Measurements from ENCODE around the gene FAM110D. TPM values are rescaled to one million over a fixed set of nuclear protein-coding genes. Genes with fewer than 3 reads are reported as not detected.

FAM110D gene
- total RNA-seq: 1 to 10 TPM in 3 of 4 donors, under 1 TPM in 1; 0.57 to 9.1 (median 3.2) TPM

DNA sequence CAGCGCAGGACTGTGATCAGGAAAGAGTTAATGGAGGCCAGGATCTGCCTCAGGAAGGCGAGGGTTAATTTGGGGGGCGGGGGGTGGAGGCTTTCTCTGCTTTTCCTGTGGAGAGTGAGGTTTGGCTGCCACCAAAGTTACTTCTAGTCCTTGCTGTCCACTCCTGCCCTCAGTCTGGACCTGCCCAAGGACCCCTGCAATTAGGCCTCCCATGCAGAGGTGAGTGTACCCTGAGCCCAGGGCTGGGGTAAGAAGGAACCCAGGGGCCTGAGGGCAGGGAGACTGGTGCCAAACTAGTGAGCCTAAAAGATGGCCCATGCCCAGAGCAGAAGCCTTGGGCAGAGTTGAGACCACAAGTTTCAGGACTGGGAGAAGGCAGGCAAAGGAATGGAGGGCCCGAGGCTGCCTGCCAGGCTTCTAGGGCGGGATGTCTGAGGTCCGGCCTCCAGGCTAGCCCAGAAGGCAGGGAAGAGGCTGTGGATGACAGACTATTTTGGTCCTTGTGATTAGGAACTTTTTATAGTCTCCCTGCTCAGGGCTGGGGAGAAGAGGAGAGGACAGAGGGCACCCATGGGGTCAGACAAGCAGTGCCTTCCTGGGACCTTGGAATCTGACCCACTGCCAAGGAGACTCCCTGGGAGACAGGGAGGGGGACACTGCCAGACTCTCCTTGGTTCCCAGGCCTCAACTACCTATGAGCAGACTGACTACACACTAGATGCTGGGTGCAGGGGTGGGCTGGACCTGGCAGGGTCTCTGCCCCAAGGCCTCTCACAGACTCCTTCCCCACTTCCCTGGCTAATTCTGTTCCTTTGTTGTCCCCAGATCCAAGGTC, at the start of gene FAM110D:
Gene FAM110D, plus strand, starts transcription at position 172 of the 835 bp plus-strand sequence. CDS start 2,213 bp downstream, outside the sequence.
- 31 to 35% methylated on average over 6 of the region's 6 CpGs for WGBS, 2 donors
- DNase-seq (ENCODE audit: low spot score in 2 of 2): no peak
- TF ChIP-seq, protein P1, sequence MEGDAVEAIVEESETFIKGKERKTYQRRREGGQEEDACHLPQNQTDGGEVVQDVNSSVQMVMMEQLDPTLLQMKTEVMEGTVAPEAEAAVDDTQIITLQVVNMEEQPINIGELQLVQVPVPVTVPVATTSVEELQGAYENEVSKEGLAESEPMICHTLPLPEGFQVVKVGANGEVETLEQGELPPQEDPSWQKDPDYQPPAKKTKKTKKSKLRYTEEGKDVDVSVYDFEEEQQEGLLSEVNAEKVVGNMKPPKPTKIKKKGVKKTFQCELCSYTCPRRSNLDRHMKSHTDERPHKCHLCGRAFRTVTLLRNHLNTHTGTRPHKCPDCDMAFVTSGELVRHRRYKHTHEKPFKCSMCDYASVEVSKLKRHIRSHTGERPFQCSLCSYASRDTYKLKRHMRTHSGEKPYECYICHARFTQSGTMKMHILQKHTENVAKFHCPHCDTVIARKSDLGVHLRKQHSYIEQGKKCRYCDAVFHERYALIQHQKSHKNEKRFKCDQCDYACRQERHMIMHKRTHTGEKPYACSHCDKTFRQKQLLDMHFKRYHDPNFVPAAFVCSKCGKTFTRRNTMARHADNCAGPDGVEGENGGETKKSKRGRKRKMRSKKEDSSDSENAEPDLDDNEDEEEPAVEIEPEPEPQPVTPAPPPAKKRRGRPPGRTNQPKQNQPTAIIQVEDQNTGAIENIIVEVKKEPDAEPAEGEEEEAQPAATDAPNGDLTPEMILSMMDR (IDR thresholded peaks at IDR 0.05): no peak
- TF ChIP-seq POLR2A (IDR thresholded peaks at IDR 0.05): no peak
- peak within 1 kb of the TSS; percentile 1 for H3K4me3 ChIP-seq (ENCODE audit: low read depth, poor library complexity, severe bottlenecking)
- intact Hi-C loops (cut with DNase I; ENCODE audit: low total_unique reads): no loop called here

DNA sequence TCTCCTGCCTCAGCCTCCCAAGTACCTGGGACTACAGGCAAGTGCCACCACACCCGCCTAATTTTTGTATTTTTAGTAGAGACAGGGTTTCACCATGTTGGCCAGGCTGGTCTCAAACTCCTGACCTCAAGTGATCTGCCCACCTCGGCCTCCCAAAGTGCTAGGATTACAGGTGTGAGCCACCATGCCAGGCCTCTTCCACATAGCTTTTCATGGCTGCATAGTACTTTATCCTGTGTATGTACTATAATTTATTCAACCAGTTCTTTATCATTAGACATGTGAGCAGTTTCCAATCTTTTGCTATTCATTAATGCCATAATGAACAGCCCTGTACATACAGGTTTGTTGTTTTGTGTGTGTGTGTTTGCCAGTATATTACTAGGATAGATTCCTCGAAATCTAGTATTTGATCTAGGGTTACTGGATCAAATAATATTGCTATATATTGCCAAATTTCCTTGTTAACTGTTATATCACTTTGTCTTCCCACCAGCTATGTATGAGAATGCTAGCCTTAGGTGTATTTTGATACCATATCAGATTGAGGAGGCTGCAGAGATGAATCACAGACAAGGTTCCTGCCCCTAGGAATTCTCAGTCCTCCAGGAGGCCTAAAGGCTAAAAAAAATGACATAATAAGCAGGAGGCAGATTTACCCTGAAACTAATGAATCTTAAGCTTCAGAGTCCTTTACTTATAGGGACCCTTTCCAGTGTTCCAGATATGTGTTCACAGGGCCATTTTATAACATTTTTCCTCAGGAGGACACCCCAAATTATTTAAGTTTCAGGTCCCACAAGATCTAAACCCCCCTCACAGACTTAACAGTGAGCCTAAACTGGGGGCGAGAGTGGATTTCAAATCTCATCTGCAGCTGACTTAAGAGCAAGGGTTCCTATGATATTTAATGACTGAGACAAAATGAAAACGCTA, 49.4 kb upstream of the FAM110D start:
- DNase-seq (ENCODE audit: low spot score in 2 of 2): no peak
- 80 to 81% methylated on average over 5 of the region's 5 CpGs for WGBS, 2 donors
- intact Hi-C loops (cut with DNase I; ENCODE audit: low total_unique reads): no loop called here
- H3K4me3 ChIP-seq (ENCODE audit: low read depth, poor library complexity, severe bottlenecking): no peak overlapping the region
- TF ChIP-seq, protein P1 (IDR thresholded peaks at IDR 0.05): no peak
- no peak for TF ChIP-seq POLR2A (IDR thresholded peaks at IDR 0.05)

- DNase-seq (ENCODE audit: low spot score in 2 of 2): peak; percentile 60 to 95
- H3K4me3 ChIP-seq (ENCODE audit: low read depth, poor library complexity, severe bottlenecking): peak overlapping the region; percentile 92
- intact Hi-C loops (cut with DNase I; ENCODE audit: low total_unique reads): no loop called here
- WGBS, 2 donors: 0% methylated on average over 26 to 35 of the region's 85 CpGs
- no peak for TF ChIP-seq POLR2A (IDR thresholded peaks at IDR 0.05)
- TF ChIP-seq, protein P1 (IDR thresholded peaks at IDR 0.05): no peak
Observed at GRCh38 chr1:26110731-26111529, 47.9 kb upstream of the FAM110D start.

- TF ChIP-seq POLR2A (IDR thresholded peaks at IDR 0.05): no peak
- TF ChIP-seq, protein P1 (IDR thresholded peaks at IDR 0.05): no peak
- peak within 1 kb of the TSS; percentile 99 for H3K4me3 ChIP-seq (ENCODE audit: low read depth, poor library complexity, severe bottlenecking)
- 0 to 2% methylated on average over 5 to 52 of the region's 96 CpGs for WGBS, 2 donors
- intact Hi-C loops (cut with DNase I; ENCODE audit: low total_unique reads): no loop called here
- DNase-seq (ENCODE audit: low spot score in 2 of 2): peak; percentile 88 to 98
Observed at GRCh38 chr1:26111530-26112406, 47.1 kb upstream of the FAM110D start, which contains the start of gene PDIK1L. TSS of gene PDIK1L (plus strand) at chr1:26111824. CDS start at chr1:26114309, 2,485 bp downstream.

All from lower leg skin (tissue), 4 donors.